Measurements from ENCODE around the gene SPESP1. TPM values are rescaled to one million over a fixed set of nuclear protein-coding genes. Genes with fewer than 3 reads are reported as not detected.
"Not testable (repeated sequence)": the region's sequence is repeated elsewhere in the genome, so short reads cannot be mapped to it uniquely, and the experiment has no call there.

SPESP1 gene
- total RNA-seq, 1 donor from 2014 or later = 0.72 TPM

- not testable (repeated sequence) for DNase-seq (ENCODE audit: low spot score)
Measured at GRCh38 chr15:68963719-68964118, 33.4 kb downstream of the SPESP1 start.

GRCh38 chr15:68966996-68967395 lies 36.7 kb downstream of the SPESP1 start:
- DNase-seq (ENCODE audit: low spot score) = no peak

- no peak for DNase-seq (ENCODE audit: low spot score)
Measured at GRCh38 chr15:68967948-68968347, 37.6 kb downstream of the SPESP1 start.

GRCh38 chr15:68969298-68969697 lies 39.0 kb downstream of the SPESP1 start:
- DNase-seq (ENCODE audit: low spot score) = no peak

GRCh38 chr15:68972201-68973065 lies 42.1 kb downstream of the SPESP1 start:
- DNase-seq (ENCODE audit: low spot score) = no peak

GRCh38 chr15:68975651-68976160 lies 45.4 kb downstream of the SPESP1 start:
- DNase-seq (ENCODE audit: low spot score) = not testable (repeated sequence)

- DNase-seq (ENCODE audit: low spot score) = not testable (repeated sequence)
Measured at GRCh38 chr15:68977426-68977825, 47.1 kb downstream of the SPESP1 start.

- DNase-seq (ENCODE audit: low spot score) = no peak
Measured at GRCh38 chr15:68979006-68979405, 48.7 kb downstream of the SPESP1 start.

GRCh38 chr15:68979816-68980215 lies 49.5 kb downstream of the SPESP1 start:
- DNase-seq (ENCODE audit: low spot score) = no peak

GRCh38 chr15:68980786-68981185 lies 50.5 kb downstream of the SPESP1 start:
- no peak for DNase-seq (ENCODE audit: low spot score)

- no peak for DNase-seq (ENCODE audit: low spot score)
Measured at GRCh38 chr15:68981941-68982340, 51.6 kb downstream of the SPESP1 start.

- DNase-seq (ENCODE audit: low spot score) = no peak
Measured at GRCh38 chr15:68982976-68983563, 52.7 kb downstream of the SPESP1 start.

GRCh38 chr15:68983961-68984481 lies 53.7 kb downstream of the SPESP1 start:
- DNase-seq (ENCODE audit: low spot score) = peak; percentile 33

GRCh38 chr15:68984586-68984985 lies 54.3 kb downstream of the SPESP1 start:
- DNase-seq (ENCODE audit: low spot score) = no peak

- DNase-seq (ENCODE audit: low spot score) = no peak
Measured at GRCh38 chr15:68985361-68985891, 55.1 kb downstream of the SPESP1 start.

- no peak for DNase-seq (ENCODE audit: low spot score)
Measured at GRCh38 chr15:68986322-68986721, 56.0 kb downstream of the SPESP1 start.

GRCh38 chr15:68987120-68987519 lies 56.8 kb downstream of the SPESP1 start:
- no peak for DNase-seq (ENCODE audit: low spot score)

- no peak for DNase-seq (ENCODE audit: low spot score)
Measured at GRCh38 chr15:68987676-68988075, 57.4 kb downstream of the SPESP1 start.

GRCh38 chr15:68989541-68990230 lies 59.4 kb downstream of the SPESP1 start:
- no peak for DNase-seq (ENCODE audit: low spot score)

GRCh38 chr15:68990231-68990991 lies 60.1 kb downstream of the SPESP1 start:
- no peak for DNase-seq (ENCODE audit: low spot score)

- peak; percentile 88 for DNase-seq (ENCODE audit: low spot score)
Measured at GRCh38 chr15:68990992-68991500, 60.7 kb downstream of the SPESP1 start.

Data from umbilical cord (tissue), 2 donors.